ENCODE data around the gene TEKT5. TPM values are rescaled to one million over a fixed set of nuclear protein-coding genes. Genes with fewer than 3 reads are reported as not detected.
"Not testable (repeated sequence)": the region's sequence is repeated elsewhere in the genome, so short reads cannot be mapped to it uniquely, and the experiment has no call there.

The TEKT5 gene
- total RNA-seq, 6 experiments from 2014 or later: 0.20 to 1.3 (median 0.69) TPM; not detected in 2

GRCh38 chr16:10623059-10623458 lies 71.7 kb downstream of the TEKT5 start:
- no peak for DNase-seq
- Histone ChIP-seq H3K27me3 (no peaks in the 10 kb centered on the region), H3K36me3 (no peaks in the 10 kb centered on the region), H3K4me1 (no peaks in the 10 kb centered on the region), H3K9me3 (no peaks in the 10 kb centered on the region), H3K4me3 (no peak overlapping the region), H3K27ac (no peak overlapping the region)
- 57% methylated on average over 1 of the region's 3 CpGs for WGBS (ENCODE audit: insufficient coverage, low coverage, low lambda C conversion rate, missing lambda C conversion rate)
- no peak for ATAC-seq
- intact Hi-C loops (cut with DNase I): no loop called here
- TF ChIP-seq CTCF (IDR thresholded peaks at IDR 0.05) (no peak), POLR2A (IDR thresholded peaks at IDR 0.05) (no peak)

GRCh38 chr16:10622036-10622921 lies 72.5 kb downstream of the TEKT5 start:
- Histone ChIP-seq H3K4me1 (peaks cover 0 to 3% (median 0%) of the 10 kb centered on the region in 4 donors), H3K27me3 (no peaks in the 10 kb centered on the region), H3K4me3 (no peak overlapping the region), H3K27ac (no peak overlapping the region), H3K9me3 (no peaks in the 10 kb centered on the region), H3K36me3 (no peaks in the 10 kb centered on the region)
- ATAC-seq: no peak
- 83% methylated on average over 10 of the region's 19 CpGs for WGBS (ENCODE audit: insufficient coverage, low coverage, low lambda C conversion rate, missing lambda C conversion rate)
- TF ChIP-seq POLR2A (IDR thresholded peaks at IDR 0.05) (no peak), CTCF (IDR thresholded peaks at IDR 0.05) (no peak)
- intact Hi-C loops (cut with DNase I): no loop called here
- DNase-seq: no peak

GRCh38 chr16:10621216-10621949 lies 73.3 kb downstream of the TEKT5 start:
- intact Hi-C loops (cut with DNase I); ATAC-seq; H3K9me3 ChIP-seq; H3K36me3 ChIP-seq; H3K4me1 ChIP-seq; DNase-seq; H3K4me3 ChIP-seq; H3K27me3 ChIP-seq; H3K27ac ChIP-seq: not testable (repeated sequence)
- 88% methylated on average over 7 of the region's 7 CpGs for WGBS (ENCODE audit: insufficient coverage, low coverage, low lambda C conversion rate, missing lambda C conversion rate)

DNA sequence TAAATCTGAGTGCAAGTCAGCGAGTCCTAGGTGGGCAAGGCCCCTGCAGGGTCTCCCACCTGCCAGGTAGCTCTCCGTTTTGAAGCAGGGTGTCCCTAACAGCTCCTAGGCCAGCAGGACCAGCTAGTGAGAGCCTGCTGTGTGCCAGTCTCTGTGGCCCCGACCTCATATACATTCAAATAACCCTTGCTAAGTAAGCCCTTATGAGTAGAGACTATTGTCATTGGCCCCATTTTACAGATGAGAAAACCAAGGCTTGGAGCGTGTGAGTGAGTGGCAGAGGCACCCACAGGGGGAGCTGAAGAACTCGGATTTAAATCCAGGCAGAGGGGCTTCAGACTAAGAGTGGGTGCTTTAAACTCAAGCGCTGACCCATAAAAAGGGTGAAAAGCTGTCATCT lies 74.6 kb downstream of the TEKT5 start:
- Histone ChIP-seq H3K27ac (no peak overlapping the region), H3K4me3 (no peak overlapping the region), H3K9me3 (no peaks in the 10 kb centered on the region), H3K4me1 (peaks cover 0 to 8% (median 0%) of the 10 kb centered on the region in 4 donors), H3K36me3 (no peaks in the 10 kb centered on the region), H3K27me3 (no peaks in the 10 kb centered on the region)
- 78% methylated on average over 5 of the region's 6 CpGs for WGBS (ENCODE audit: insufficient coverage, low coverage, low lambda C conversion rate, missing lambda C conversion rate)
- TF ChIP-seq CTCF (IDR thresholded peaks at IDR 0.05): no peak
- intact Hi-C loops (cut with DNase I): no loop called here
- ATAC-seq (no peak), DNase-seq (no peak)

- H3K27ac ChIP-seq: no peak overlapping the region
- intact Hi-C loops (cut with DNase I): no loop called here
- peaks cover 0 to 8% (median 0%) of the 10 kb centered on the region in 4 donors for H3K4me1 ChIP-seq
- H3K4me3 ChIP-seq: no peak overlapping the region
- no peaks in the 10 kb centered on the region for H3K36me3 ChIP-seq
- H3K27me3 ChIP-seq: no peaks in the 10 kb centered on the region
- no peaks in the 10 kb centered on the region for H3K9me3 ChIP-seq
- ATAC-seq: no peak
- WGBS (ENCODE audit: insufficient coverage, low coverage, low lambda C conversion rate, missing lambda C conversion rate): 65% methylated on average over 14 of the region's 25 CpGs
- no peak for TF ChIP-seq POLR2A (IDR thresholded peaks at IDR 0.05)
- no peak for TF ChIP-seq CTCF (IDR thresholded peaks at IDR 0.05)
- no peak for DNase-seq
Observed at GRCh38 chr16:10619271-10619849, 75.4 kb downstream of the TEKT5 start.

Measured in right lobe of liver (tissue), 6 donors.